K562 (cell line): ENCODE data around the gene UROD. TPM values are rescaled to one million over a fixed set of nuclear protein-coding genes. Genes with fewer than 3 reads are reported as not detected.

Source experiments
- DIDO1 ChIP-seq: fragments of 450-650 bp; IDR thresholded peaks from 2 replicates; pipeline ENCODE4 v1.6.1; 2016; ENCODE audit warnings: low read depth, missing biosample characterization, missing genetic modification characterization
- ELF4 ChIP-seq: fragments of 450-650 bp; formaldehyde crosslinking; IDR thresholded peaks from 2 replicates; pipeline ENCODE4 v1.4.0; 2022; ENCODE audit warnings: missing genetic modification characterization
- ESRRA ChIP-seq: fragments of 450-650 bp; IDR thresholded peaks from 2 replicates; pipeline ENCODE4 v1.6.1; 2014; ENCODE audit warnings: low read depth, mild to moderate bottlenecking, moderate library complexity, borderline replicate concordance
- NUFIP1 ChIP-seq: fragments of 450-650 bp; IDR thresholded peaks from 2 replicates; pipeline ENCODE4 v1.6.1; 2018; ENCODE audit not compliant: partially characterized antibody
- SMC3 ChIP-seq: conservative IDR thresholded peaks from 2 replicates; pipeline ENCODE4 v1.6.1; 2011; ENCODE audit warnings: low read depth, low read length, improper control_type of control experiment; ENCODE audit not compliant: insufficient read depth
- SPI1 ChIP-seq: IDR thresholded peaks from 2 replicates; pipeline ENCODE4 v1.6.1; 2011; ENCODE audit warnings: low read depth, low read length, control low read depth, borderline replicate concordance
- SRSF7 ChIP-seq: fragments of 200-400 bp; formaldehyde crosslinking; optimal IDR thresholded peaks from 2 replicates; pipeline ENCODE3; 2017; ENCODE audit warnings: mild to moderate bottlenecking, low read depth, low read length
- ZNF134 ChIP-seq: fragments of 250-450 bp; sonication (Bioruptor Pico); conservative IDR thresholded peaks from 2 replicates; pipeline ENCODE4 v1.4.0; 2020
- ZNF507 ChIP-seq: conservative IDR thresholded peaks from 2 replicates; pipeline ENCODE4 v1.6.1; 2017; ENCODE audit warnings: missing genetic modification characterization, missing compliant biosample characterization
- polyA plus RNA-seq, 8 experiments: library from polyadenylated mRNA; depleted of rRNA in 4 of 8; stranded (reverse) in 5 of 8; unstranded in 3 of 8; fragments of >200 nt; fragmentation: Nextera tagmentation in 2 of 8; fragmentation: Illumina TruSeq in 1 of 8; extraction: Ambion mirVana in 2 of 8; extraction: Trizol in 1 of 8; gene quantifications; 2 replicates each; pipeline versions ENCODE4 v1.2.1 to v1.2.3, GENCODE V29; 2011 to 2014; ENCODE audit warnings: inconsistent platforms in 1 of 8, missing spikeins in 1 of 8
- total RNA-seq, 7 experiments: library from RNA; depleted of rRNA in 6 of 7; stranded (reverse); fragments of >200 nt in 6 of 7; fragmentation: Illumina TruSeq in 2 of 7; extraction: Trizol in 2 of 7; gene quantifications; 2 replicates each; pipeline versions ENCODE4 v1.2.1 to v1.2.3, GENCODE V29; 2011 to 2021; ENCODE audit warnings: low replicate concordance in 1 of 7
- TF ChIP-seq, protein P1 (sequence below): fragments of 250-450 bp; sonication (Bioruptor Pico); IDR thresholded peaks from 2 replicates; pipeline ENCODE4 v1.5.0; 2022; ENCODE audit warnings: mild to moderate bottlenecking
- TF ChIP-seq, protein P2 (sequence below): fragments of 200-400 bp; formaldehyde crosslinking; IDR thresholded peaks from 2 replicates; pipeline ENCODE4 v1.6.1; 2017; ENCODE audit warnings: mild to moderate bottlenecking, low read depth, low read length, moderate library complexity
- TF ChIP-seq, protein P3 (sequence below): fragments of 250-450 bp; sonication (Bioruptor Pico); IDR thresholded peaks from 2 replicates; pipeline ENCODE4 v1.5.1; 2021; ENCODE audit warnings: mild to moderate bottlenecking
- TF ChIP-seq, protein P4 (sequence below): sonication (generic); formaldehyde crosslinking; IDR thresholded peaks from 2 replicates; pipeline ENCODE4 v1.8.0; 2022; ENCODE audit warnings: missing genetic modification reagents, mild to moderate bottlenecking, moderate library complexity, borderline replicate concordance
- TF ChIP-seq, protein P5 (sequence below): fragments of 250-450 bp; sonication (Bioruptor Pico); IDR thresholded peaks from 2 replicates; pipeline ENCODE4 v1.8.0; 2021; ENCODE audit warnings: borderline replicate concordance, mild to moderate bottlenecking, moderate library complexity; ENCODE audit not compliant: poor library complexity, severe bottlenecking
- TF ChIP-seq, protein P6 (sequence below), 2 experiments: fragments of 150-350 bp in 1 of 2; IDR thresholded peaks; 2 replicates each; pipeline ENCODE4 v1.6.1; 2012 to 2016; ENCODE audit warnings: low read depth in 2 of 2, low read length in 2 of 2, mild to moderate bottlenecking in 1 of 2, moderate library complexity in 1 of 2

The UROD gene
- total and polyA plus RNA-seq, 9 of the 15 experiments (the other 6 are each of a cell fraction or from before 2014, with no cell fraction given) = 533 to 2,933 (median 1,100) TPM

DNA sequence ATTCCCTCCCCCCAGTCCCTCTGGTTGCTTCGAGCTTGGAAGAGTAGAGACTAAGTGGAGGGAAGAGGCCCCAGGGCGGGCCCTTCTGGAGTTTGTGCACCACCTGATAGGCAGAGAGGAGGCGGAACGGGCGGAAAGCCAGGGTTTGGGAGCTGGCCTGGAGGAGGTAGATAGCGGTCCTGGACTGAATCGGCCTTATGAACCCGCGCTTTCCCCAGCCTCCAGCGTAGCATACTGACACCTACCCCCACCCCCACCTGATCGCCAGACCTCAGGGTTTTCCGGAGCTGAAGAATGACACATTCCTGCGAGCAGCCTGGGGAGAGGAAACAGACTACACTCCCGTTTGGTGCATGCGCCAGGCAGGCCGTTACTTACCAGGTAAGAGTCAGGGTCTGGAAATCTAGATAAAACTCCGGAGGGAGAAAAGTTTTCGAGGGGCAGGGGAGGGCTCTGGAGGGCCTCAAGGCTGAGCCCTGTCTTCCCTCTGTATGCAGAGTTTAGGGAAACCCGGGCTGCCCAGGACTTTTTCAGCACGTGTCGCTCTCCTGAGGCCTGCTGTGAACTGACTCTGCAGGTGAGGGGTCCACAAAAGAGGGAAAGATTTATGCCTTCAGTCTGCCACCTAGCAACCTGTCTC lies 705 bp downstream of the UROD start (continued):
- TF ChIP-seq, protein P1, sequence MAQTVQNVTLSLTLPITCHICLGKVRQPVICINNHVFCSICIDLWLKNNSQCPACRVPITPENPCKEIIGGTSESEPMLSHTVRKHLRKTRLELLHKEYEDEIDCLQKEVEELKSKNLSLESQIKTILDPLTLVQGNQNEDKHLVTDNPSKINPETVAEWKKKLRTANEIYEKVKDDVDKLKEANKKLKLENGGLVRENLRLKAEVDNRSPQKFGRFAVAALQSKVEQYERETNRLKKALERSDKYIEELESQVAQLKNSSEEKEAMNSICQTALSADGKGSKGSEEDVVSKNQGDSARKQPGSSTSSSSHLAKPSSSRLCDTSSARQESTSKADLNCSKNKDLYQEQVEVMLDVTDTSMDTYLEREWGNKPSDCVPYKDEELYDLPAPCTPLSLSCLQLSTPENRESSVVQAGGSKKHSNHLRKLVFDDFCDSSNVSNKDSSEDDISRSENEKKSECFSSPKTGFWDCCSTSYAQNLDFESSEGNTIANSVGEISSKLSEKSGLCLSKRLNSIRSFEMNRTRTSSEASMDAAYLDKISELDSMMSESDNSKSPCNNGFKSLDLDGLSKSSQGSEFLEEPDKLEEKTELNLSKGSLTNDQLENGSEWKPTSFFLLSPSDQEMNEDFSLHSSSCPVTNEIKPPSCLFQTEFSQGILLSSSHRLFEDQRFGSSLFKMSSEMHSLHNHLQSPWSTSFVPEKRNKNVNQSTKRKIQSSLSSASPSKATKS (CRISPR knock-in tag) = no peak
- TF ChIP-seq DIDO1 (tag) (no peak), ESRRA (peak; percentile 73; the same call in 1 of the 2 replicates), NUFIP1 (no peak), SMC3 (0 out of 2 replicates have a peak, but pooled peaks have one; percentile 18), ZNF507 (tag) (no peak), SRSF7 (no peak), ZNF134 (no peak), ELF4 (CRISPR knock-in tag) (no peak; the same call in 1 of the 2 replicates), SPI1 (0 out of 2 replicates have a peak, but pooled peaks have one; percentile 32)
- TF ChIP-seq, protein P2, sequence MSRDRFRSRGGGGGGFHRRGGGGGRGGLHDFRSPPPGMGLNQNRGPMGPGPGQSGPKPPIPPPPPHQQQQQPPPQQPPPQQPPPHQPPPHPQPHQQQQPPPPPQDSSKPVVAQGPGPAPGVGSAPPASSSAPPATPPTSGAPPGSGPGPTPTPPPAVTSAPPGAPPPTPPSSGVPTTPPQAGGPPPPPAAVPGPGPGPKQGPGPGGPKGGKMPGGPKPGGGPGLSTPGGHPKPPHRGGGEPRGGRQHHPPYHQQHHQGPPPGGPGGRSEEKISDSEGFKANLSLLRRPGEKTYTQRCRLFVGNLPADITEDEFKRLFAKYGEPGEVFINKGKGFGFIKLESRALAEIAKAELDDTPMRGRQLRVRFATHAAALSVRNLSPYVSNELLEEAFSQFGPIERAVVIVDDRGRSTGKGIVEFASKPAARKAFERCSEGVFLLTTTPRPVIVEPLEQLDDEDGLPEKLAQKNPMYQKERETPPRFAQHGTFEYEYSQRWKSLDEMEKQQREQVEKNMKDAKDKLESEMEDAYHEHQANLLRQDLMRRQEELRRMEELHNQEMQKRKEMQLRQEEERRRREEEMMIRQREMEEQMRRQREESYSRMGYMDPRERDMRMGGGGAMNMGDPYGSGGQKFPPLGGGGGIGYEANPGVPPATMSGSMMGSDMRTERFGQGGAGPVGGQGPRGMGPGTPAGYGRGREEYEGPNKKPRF = no peak
- TF ChIP-seq, protein P3, sequence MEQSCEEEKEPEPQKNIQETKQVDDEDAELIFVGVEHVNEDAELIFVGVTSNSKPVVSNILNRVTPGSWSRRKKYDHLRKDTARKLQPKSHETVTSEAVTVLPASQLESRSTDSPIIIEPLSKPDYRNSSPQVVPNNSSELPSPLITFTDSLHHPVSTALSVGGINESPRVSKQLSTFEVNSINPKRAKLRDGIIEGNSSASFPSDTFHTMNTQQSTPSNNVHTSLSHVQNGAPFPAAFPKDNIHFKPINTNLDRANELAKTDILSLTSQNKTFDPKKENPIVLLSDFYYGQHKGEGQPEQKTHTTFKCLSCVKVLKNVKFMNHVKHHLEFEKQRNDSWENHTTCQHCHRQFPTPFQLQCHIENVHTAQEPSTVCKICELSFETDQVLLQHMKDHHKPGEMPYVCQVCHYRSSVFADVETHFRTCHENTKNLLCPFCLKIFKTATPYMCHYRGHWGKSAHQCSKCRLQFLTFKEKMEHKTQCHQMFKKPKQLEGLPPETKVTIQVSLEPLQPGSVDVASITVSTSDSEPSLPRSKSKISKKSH = no peak
- TF ChIP-seq, protein P4, sequence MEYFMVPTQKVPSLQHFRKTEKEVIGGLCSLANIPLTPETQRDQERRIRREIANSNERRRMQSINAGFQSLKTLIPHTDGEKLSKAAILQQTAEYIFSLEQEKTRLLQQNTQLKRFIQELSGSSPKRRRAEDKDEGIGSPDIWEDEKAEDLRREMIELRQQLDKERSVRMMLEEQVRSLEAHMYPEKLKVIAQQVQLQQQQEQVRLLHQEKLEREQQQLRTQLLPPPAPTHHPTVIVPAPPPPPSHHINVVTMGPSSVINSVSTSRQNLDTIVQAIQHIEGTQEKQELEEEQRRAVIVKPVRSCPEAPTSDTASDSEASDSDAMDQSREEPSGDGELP (CRISPR knock-in tag) = peak; percentile 93
- TF ChIP-seq, protein P5, sequence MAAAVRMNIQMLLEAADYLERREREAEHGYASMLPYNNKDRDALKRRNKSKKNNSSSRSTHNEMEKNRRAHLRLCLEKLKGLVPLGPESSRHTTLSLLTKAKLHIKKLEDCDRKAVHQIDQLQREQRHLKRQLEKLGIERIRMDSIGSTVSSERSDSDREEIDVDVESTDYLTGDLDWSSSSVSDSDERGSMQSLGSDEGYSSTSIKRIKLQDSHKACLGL (CRISPR knock-in tag) = no peak
- TF ChIP-seq, protein P6, sequence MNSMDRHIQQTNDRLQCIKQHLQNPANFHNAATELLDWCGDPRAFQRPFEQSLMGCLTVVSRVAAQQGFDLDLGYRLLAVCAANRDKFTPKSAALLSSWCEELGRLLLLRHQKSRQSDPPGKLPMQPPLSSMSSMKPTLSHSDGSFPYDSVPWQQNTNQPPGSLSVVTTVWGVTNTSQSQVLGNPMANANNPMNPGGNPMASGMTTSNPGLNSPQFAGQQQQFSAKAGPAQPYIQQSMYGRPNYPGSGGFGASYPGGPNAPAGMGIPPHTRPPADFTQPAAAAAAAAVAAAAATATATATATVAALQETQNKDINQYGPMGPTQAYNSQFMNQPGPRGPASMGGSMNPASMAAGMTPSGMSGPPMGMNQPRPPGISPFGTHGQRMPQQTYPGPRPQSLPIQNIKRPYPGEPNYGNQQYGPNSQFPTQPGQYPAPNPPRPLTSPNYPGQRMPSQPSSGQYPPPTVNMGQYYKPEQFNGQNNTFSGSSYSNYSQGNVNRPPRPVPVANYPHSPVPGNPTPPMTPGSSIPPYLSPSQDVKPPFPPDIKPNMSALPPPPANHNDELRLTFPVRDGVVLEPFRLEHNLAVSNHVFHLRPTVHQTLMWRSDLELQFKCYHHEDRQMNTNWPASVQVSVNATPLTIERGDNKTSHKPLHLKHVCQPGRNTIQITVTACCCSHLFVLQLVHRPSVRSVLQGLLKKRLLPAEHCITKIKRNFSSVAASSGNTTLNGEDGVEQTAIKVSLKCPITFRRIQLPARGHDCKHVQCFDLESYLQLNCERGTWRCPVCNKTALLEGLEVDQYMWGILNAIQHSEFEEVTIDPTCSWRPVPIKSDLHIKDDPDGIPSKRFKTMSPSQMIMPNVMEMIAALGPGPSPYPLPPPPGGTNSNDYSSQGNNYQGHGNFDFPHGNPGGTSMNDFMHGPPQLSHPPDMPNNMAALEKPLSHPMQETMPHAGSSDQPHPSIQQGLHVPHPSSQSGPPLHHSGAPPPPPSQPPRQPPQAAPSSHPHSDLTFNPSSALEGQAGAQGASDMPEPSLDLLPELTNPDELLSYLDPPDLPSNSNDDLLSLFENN (IDR thresholded peaks at IDR 0.05; ENCODE audit: low read depth in 2 of 2, low read length in 2 of 2) = peak in 1 of 2 experiments; percentile 95; a peak in 2 of 4 replicates
